Measurements from ENCODE around the gene CDC42EP5.
A peak's percentile ranks its signal among the peaks of the same experiment; 100 is the strongest.

Gene CDC42EP5

DNA sequence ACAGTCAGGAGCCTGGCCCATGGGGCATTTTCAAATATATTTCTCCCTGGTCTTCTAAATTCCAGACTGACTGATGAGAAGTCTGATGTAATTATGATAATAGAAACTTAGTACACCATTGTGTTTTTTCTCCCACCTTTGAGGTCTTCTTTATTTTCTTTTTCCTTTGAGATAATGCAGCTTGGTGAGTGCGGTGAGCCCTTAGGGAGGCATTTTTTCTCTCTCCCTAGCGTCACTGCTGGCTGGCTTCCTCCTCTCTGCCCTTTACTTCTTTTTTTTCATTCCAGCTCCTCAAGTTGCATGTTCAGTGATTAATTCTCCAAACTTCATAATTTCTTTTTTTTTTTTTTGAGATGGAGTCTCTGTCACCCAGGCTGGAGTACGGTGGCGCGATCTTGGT lies 12.8 kb upstream of the CDC42EP5 start:
- H3F3A ChIP-seq (ENCODE audit: control insufficient read depth, insufficient read depth): no peaks in the 10 kb centered on the region; the same call in 1 of the 2 replicates
- no peaks in the 10 kb centered on the region for H3K36me3 ChIP-seq (ENCODE audit: control insufficient read depth, low read length)
- H3K9me2 ChIP-seq (replicated peaks; ENCODE audit: control insufficient read depth, low read length): no peaks in the 10 kb centered on the region
- H3K4me2 ChIP-seq (ENCODE audit: low read length): no peak overlapping the region
- H4K20me1 ChIP-seq (ENCODE audit: control insufficient read depth, insufficient read depth, low read depth, low read length): no peaks in the 10 kb centered on the region; the same call in 1 of the 2 replicates
- H3K9me3 ChIP-seq (ENCODE audit: control insufficient read depth, insufficient read depth, low read length): no peaks in the 10 kb centered on the region
- no peak overlapping the region for H3K4me3 ChIP-seq (ENCODE audit: low read length)
- peaks cover 30% of the 10 kb centered on the region for H3K27me3 ChIP-seq (ENCODE audit: control insufficient read depth, low read length)
- TF ChIP-seq EZH2phosphoT487 (IDR thresholded peaks at IDR 0.05; ENCODE audit: borderline replicate concordance, low read length): no peak
- TF ChIP-seq, protein P1, sequence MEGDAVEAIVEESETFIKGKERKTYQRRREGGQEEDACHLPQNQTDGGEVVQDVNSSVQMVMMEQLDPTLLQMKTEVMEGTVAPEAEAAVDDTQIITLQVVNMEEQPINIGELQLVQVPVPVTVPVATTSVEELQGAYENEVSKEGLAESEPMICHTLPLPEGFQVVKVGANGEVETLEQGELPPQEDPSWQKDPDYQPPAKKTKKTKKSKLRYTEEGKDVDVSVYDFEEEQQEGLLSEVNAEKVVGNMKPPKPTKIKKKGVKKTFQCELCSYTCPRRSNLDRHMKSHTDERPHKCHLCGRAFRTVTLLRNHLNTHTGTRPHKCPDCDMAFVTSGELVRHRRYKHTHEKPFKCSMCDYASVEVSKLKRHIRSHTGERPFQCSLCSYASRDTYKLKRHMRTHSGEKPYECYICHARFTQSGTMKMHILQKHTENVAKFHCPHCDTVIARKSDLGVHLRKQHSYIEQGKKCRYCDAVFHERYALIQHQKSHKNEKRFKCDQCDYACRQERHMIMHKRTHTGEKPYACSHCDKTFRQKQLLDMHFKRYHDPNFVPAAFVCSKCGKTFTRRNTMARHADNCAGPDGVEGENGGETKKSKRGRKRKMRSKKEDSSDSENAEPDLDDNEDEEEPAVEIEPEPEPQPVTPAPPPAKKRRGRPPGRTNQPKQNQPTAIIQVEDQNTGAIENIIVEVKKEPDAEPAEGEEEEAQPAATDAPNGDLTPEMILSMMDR (IDR thresholded peaks at IDR 0.05; ENCODE audit: low read depth, low read length, poor library complexity, severe bottlenecking): no peak
- H3K27ac ChIP-seq (ENCODE audit: low read depth, low read length): no peak overlapping the region
- no peaks in the 10 kb centered on the region for H3K79me2 ChIP-seq (ENCODE audit: control insufficient read depth, low read length)
- H3K4me1 ChIP-seq (ENCODE audit: control insufficient read depth, low read length): peaks cover 13% of the 10 kb centered on the region

DNA sequence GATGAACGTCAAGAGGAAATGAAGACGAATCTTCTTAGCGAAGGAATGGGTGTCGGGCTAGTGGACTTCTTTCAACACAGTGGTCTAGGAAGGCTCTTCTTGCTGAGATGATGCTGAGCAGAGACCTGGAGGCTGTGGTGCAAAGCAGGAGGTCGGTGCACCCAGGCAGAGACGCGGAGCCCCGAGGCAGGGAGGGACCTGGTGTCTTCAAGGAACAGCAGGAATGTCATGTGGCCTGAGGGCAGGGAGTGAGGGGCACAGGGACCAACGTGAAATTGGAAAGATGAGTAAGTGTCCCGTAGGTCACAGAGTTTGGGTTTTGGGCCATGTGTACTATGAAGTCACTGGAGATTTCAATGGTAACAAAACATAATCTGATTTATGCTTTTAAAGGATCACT lies 11.4 kb upstream of the CDC42EP5 start:
- Histone ChIP-seq H3K79me2 (ENCODE audit: control insufficient read depth, low read length) (no peaks in the 10 kb centered on the region), H3K4me3 (ENCODE audit: low read length) (no peak overlapping the region), H3K9me3 (ENCODE audit: control insufficient read depth, insufficient read depth, low read length) (no peaks in the 10 kb centered on the region), H3K4me2 (ENCODE audit: low read length) (no peak overlapping the region), H3K36me3 (ENCODE audit: control insufficient read depth, low read length) (no peaks in the 10 kb centered on the region), H3K27me3 (ENCODE audit: control insufficient read depth, low read length) (peaks cover 24% of the 10 kb centered on the region), H3K27ac (ENCODE audit: low read depth, low read length) (no peak overlapping the region), H3K9me2 (replicated peaks; ENCODE audit: control insufficient read depth, low read length) (no peaks in the 10 kb centered on the region), H3F3A (ENCODE audit: control insufficient read depth, insufficient read depth) (no peaks in the 10 kb centered on the region; the same call in 1 of the 2 replicates), H4K20me1 (ENCODE audit: control insufficient read depth, insufficient read depth, low read depth, low read length) (no peaks in the 10 kb centered on the region; the same call in 1 of the 2 replicates), H3K4me1 (ENCODE audit: control insufficient read depth, low read length) (peaks cover 13% of the 10 kb centered on the region)
- no peak for TF ChIP-seq EZH2phosphoT487 (IDR thresholded peaks at IDR 0.05; ENCODE audit: borderline replicate concordance, low read length)
- TF ChIP-seq, protein P1 (IDR thresholded peaks at IDR 0.05; ENCODE audit: low read depth, low read length, poor library complexity, severe bottlenecking): no peak

DNA sequence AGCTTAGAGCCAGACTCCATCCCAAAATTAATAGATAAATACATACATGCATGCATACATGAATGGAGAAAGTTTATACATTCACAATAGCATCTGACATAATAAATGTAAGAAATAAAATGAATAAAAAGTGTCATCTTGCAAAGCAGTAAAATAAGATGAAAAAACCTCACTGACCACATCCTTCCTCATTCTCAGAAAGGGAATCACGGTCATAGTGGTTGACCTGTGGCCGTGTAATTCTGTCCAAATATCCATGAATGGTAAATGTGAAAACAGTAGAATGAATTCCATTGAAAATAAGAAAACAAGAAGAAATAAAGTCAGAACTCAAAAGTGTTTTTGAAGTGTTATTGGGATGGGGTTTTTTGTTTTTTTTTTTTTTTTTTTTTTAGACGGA lies 9.8 kb upstream of the CDC42EP5 start:
- no peaks in the 10 kb centered on the region for H3K9me2 ChIP-seq (replicated peaks; ENCODE audit: control insufficient read depth, low read length)
- H3K27me3 ChIP-seq (ENCODE audit: control insufficient read depth, low read length): peaks cover 16% of the 10 kb centered on the region
- H3K79me2 ChIP-seq (ENCODE audit: control insufficient read depth, low read length): no peaks in the 10 kb centered on the region
- H3K27ac ChIP-seq (ENCODE audit: low read depth, low read length): no peak overlapping the region
- peaks cover 13% of the 10 kb centered on the region for H3K4me1 ChIP-seq (ENCODE audit: control insufficient read depth, low read length)
- peak overlapping the region; percentile 20 for H3K4me2 ChIP-seq (ENCODE audit: low read length)
- no peak for TF ChIP-seq EZH2phosphoT487 (IDR thresholded peaks at IDR 0.05; ENCODE audit: borderline replicate concordance, low read length)
- TF ChIP-seq, protein P1 (IDR thresholded peaks at IDR 0.05; ENCODE audit: low read depth, low read length, poor library complexity, severe bottlenecking): no peak
- no peaks in the 10 kb centered on the region; the same call in 1 of the 2 replicates for H3F3A ChIP-seq (ENCODE audit: control insufficient read depth, insufficient read depth)
- H3K4me3 ChIP-seq (ENCODE audit: low read length): no peak overlapping the region
- no peaks in the 10 kb centered on the region; the same call in 1 of the 2 replicates for H4K20me1 ChIP-seq (ENCODE audit: control insufficient read depth, insufficient read depth, low read depth, low read length)
- no peaks in the 10 kb centered on the region for H3K36me3 ChIP-seq (ENCODE audit: control insufficient read depth, low read length)
- no peaks in the 10 kb centered on the region for H3K9me3 ChIP-seq (ENCODE audit: control insufficient read depth, insufficient read depth, low read length)
